Measurements from ENCODE around the gene PRSS33. TPM values are rescaled to one million over a fixed set of nuclear protein-coding genes. Genes with fewer than 3 reads are reported as not detected.

Gene PRSS33
- total and polyA plus RNA-seq, 2 of the 8 experiments (the other 6 are each of a cell fraction or from before 2014, with no cell fraction given) = 0.09 TPM; not detected in 1

- no peak for TF ChIP-seq USF2 (IDR thresholded peaks at IDR 0.05; ENCODE audit: low read length)
- no peak for TF ChIP-seq CHD1 (IDR thresholded peaks at IDR 0.05; ENCODE audit: low read depth, low read length)
Measured at GRCh38 chr16:2779151-2779920, 8.0 kb downstream of the PRSS33 start (continued).
